HG02938 (cell line): ENCODE data around the gene CPNE8.

Source experiments
- ATAC-seq: cut with Tn5 transposase; IDR thresholded peaks from one replicate; pipeline ENCODE4 v1.9.1; 2021; ENCODE audit warnings: mild to moderate bottlenecking, moderate library complexity; ENCODE audit not compliant: unreplicated experiment

CPNE8 gene

GRCh38 chr12:38653650-38654049 lies 251.7 kb downstream of the CPNE8 start:
- no peak for ATAC-seq

DNA sequence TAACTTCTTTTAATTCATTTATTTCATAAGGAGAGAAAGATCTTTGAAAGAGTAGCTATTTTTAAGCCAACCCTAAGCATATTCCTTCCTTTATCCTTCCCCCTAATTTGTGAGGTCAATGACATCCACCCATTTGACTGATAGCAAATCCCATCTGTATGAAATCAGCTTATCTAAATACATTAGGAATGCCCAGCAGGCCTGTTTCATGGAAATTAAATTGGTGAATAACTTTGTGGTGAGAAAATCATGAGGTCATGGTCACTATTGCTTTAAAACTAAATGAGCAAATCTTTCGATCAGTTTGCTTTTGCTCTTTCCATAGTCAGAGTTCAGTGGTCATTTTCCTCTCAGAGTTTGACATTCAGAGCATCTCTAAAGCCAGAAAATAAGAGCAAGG lies 256.6 kb downstream of the CPNE8 start:
- no peak for ATAC-seq

- no peak for ATAC-seq
These were observed 259.2 kb downstream of the CPNE8 start for GRCh38 chr12:38646146-38646545.

DNA sequence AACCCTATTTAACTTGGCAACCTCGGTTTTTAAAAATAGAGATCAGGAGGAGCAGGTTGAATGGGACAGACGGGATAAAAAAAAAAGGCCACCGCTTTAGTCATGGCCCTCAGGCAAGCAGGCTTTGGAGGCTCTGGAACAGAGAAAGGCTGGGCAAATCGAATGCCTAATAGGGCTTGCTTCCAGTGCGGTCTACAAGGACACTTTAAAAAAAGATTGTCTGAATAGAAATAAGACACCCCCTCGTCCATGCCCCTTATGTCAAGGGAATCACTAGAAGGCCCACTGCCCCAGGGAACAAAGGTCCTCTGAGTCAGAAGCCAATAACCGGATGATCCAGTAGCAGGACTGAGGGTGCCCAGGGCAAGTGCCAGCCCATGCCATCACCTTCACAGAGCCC lies 265.8 kb downstream of the CPNE8 start:
- ATAC-seq, result no peak

GRCh38 chr12:38638401-38638800 lies 267.0 kb downstream of the CPNE8 start:
- no peak for ATAC-seq

DNA sequence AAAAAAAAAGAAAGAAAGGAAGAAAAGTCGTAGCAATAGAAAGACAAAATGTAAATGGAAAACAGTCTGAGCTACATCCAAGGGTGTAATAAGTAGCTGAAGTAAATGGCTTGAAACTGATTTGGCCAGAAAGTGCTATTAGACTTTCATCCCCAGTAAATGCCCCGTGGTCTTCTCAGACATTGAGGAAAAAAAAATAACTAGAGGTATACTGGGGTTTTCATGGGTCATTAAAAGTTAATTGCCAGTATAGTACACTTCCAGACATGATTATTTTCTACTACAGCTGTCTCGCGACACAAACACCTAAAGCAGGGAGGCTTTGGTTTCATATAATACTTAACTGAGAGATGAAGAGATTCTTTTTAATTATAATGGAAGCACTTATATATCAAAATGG lies 271.9 kb downstream of the CPNE8 start:
- ATAC-seq, result no peak

DNA sequence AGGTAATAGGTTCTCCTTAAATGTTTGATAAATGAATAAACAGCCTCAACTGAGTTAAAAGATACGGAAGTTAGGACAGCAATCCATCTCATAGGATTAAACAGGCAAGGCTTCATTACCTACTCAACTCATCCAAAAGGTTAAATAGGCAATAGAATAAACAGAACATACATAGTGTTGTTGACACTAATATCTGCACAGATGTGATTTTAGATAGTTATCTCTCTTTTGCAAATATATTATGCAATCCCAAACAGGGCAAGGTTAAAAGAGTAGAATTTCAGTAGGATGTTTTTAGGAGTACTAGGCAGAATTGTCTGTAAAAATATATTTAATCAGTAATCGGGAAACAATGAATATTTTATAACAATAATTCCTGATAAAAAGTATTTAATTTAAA lies 276.3 kb downstream of the CPNE8 start:
- no peak for ATAC-seq

DNA sequence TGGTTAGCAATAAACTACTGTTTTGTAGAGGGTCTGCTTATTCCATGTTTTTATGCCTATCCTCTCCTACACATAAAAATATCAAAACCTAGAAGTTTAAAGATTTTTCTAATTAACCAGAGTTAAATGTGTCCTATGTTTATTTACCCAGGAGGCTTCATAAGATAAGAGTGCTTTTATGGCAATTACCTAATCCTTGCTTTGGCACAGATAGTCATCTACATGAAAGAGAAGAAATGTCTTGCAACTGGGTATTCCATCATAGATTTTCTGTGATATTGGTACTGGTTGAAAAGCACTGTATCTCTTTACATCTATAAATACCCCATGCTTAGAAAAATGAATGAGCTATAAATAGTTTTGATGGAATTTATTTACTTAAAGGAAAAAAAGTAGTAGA lies 277.1 kb downstream of the CPNE8 start:
- no peak for ATAC-seq

DNA sequence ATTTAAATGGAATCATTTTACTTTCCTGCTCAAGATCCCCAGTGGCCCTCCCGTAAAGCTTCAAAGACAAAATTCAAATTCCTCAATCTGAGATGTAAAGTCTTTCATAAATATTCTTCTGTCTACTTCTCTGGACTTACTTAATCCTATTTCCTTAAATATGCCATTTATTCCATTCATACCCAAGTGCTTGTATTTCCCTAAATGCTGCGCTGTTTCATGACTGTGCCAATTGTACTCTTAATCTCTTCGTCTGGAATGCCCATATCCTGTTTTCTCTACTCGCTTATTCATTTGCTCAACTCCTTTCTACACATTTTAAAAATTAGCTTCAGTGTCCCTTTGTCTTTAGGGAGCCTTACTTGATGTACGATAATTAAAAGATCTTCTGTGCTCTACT lies 280.1 kb downstream of the CPNE8 start:
- no peak for ATAC-seq

GRCh38 chr12:38614171-38614570 lies 291.2 kb downstream of the CPNE8 start:
- no peak for ATAC-seq

DNA sequence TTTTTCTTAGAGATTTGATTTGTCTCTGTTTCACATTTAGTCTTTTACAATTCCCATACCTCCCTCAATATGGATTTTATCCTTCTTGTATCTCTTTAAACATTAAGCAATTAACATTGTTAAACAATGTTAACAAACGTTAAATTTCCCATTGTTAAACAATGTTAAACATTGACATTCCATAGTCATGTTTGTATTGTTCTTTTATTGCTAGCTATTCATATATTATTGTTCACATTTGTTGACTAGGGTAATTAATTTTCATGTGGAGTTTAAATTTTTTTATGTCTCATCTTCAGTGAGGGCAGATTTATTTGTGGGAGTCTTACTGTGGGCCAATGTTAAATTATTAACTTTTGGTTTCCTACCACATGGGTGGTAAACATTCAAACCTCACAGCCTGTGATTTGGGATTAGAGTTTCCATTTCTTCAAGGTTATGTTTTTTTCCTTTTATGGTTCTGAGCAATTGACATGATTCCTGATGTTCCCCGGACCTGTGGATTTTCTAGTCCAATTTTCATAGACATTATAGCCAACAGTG lies 294.5 kb downstream of the CPNE8 start:
- ATAC-seq, result no peak

- no peak for ATAC-seq
These were observed 298.1 kb downstream of the CPNE8 start for GRCh38 chr12:38607295-38607694.
